Activated effector memory CD4-positive, alpha-beta T cell treated with Interleukin-2 at 50 U/mL for 16 hours (primary cell): ENCODE measurements around the gene CACNA2D3.

Experiments used
- DNase-seq: peaks from one replicate; pipeline ENCODE4 v3.0.0-alpha.2; 2020

Gene CACNA2D3

GRCh38 chr3:54127499-54128056 is 5.2 kb downstream of the CACNA2D3 start:
- DNase-seq, result no peak

- DNase-seq, result no peak
Measured at GRCh38 chr3:54131026-54131605, 8.8 kb downstream of the CACNA2D3 start.

DNA sequence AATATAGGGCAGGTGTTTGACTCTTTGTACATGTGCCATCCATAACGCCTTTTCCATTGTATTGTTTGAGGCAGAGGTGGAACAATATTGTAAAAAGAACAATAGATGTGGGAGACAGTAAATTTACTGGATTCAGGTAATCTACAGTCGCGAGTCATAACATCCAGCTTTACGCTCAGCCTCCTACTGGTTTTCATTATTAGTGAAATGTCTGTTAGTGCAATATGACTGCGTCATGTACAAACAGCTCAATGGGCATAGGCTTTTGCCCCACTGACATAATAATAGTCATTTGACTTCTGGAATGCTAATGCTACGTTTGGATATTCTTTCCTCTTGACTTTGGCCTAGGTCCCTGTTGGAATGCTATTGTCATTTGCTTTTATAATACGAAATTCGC is 9.5 kb downstream of the CACNA2D3 start:
- DNase-seq, result no peak

- no peak for DNase-seq
Measured at GRCh38 chr3:54132685-54133084, 10.3 kb downstream of the CACNA2D3 start.

DNA sequence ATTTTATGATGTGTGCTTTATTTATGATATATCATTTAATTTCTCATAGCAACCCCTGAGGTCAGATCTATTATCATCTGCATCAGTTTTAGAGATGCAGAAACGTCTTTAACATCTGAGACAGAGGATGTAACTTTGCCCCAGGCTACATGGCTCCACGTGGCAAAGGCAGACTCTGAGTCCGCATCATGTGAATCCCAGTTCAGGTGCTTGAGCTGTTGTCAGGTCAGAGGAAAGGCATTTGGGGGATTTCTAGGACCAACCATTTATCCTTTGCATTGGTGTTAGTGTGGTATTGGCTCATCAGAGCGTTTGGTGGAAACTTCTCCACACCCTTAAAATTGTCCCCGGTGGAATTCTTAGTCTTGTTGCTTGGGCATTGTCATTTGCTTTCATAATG is 10.8 kb downstream of the CACNA2D3 start:
- DNase-seq, result no peak

DNA sequence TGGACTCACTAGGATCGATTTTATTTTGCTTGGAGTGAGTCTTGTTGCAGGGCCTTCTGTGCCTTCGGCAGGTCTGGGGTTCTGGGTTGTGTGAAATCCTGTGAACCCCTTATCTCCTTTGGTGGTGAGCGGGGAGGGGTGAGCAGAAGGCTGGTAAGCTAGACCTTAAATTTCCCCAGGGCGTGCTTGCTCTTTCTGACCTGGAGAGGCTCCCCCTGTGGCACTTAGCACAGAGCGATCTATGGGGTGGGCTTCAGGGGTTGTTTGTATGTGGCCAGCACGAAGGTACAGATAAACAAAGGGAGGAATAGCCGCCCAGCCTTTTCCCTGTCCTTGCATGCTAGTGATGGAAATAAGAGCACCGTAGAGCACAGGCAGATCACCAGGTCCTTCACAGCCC is 11.8 kb downstream of the CACNA2D3 start:
- no peak for DNase-seq

GRCh38 chr3:54134713-54135112 is 12.4 kb downstream of the CACNA2D3 start:
- no peak for DNase-seq

DNA sequence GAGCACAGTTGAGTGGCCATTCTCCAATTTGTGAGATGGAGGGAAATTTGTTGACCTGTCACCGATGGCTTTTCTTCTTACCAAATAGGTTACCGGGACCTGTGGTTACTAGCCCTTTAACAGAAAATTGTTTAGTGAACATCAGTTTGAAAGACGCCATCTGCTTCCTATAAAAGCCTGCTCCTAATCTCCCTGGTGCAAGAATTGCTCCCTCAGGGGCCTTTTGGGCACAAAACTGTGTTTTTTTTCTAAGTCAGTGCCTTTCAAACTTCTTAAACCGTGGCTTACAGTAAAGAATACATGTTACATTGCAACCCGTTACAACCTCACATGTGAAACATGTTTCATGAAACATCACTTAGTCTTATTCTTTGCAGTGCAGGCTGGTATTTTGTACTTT is 15.0 kb downstream of the CACNA2D3 start:
- no peak for DNase-seq

- DNase-seq, result no peak
Measured at GRCh38 chr3:54138937-54139547, 16.7 kb downstream of the CACNA2D3 start.

- no peak for DNase-seq
Measured at GRCh38 chr3:54139630-54140029, 17.3 kb downstream of the CACNA2D3 start.

- no peak for DNase-seq
Measured at GRCh38 chr3:54144284-54144683, 21.9 kb downstream of the CACNA2D3 start.

- DNase-seq, result no peak
Measured at GRCh38 chr3:54146506-54147239, 24.3 kb downstream of the CACNA2D3 start.

- DNase-seq, result no peak
Measured at GRCh38 chr3:54150864-54151467, 28.6 kb downstream of the CACNA2D3 start.

GRCh38 chr3:54153477-54153876 is 31.1 kb downstream of the CACNA2D3 start:
- DNase-seq, result no peak

GRCh38 chr3:54157860-54158259 is 35.5 kb downstream of the CACNA2D3 start:
- DNase-seq, result no peak

GRCh38 chr3:54159917-54160316 is 37.6 kb downstream of the CACNA2D3 start:
- DNase-seq, result no peak

- no peak for DNase-seq
Measured at GRCh38 chr3:54163441-54163840, 41.1 kb downstream of the CACNA2D3 start.

DNA sequence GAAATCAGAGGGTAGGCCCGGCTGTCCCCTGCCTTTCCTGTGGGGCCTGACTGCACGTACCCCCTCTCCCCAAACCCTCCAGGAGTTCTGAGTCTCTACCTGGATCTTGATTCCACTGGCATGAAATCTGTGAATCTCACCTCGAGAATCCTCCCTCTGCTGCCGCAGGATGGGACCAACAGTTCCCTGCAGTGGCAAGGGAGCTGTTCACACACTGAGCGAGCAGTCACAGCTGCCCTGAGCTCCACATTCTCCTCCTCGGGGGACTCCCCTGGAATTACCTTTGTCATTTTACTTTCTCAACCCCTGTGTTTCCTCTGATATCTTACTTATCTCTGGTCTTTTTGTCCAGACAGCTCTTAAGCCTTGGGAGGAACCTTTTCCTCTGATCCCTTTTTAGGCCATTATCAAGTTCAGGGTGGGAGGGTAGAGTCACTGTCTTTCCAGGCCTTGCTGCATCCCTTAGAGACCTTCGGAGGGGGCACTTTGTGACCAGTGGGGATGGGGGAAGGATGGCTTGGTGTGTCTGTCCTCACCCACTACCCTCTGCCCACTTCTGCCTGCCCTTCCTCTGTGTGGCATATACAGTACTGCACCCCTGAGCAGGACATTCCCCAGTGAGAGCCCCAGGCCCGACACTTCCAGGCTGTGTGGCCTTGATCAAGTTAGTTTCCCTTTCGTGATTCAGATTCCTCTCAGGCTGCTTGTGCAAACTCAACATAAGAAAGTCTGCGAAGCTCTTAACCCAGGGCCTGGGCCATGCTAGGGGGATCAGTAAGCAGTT is 42.0 kb downstream of the CACNA2D3 start:
- no peak for DNase-seq

DNA sequence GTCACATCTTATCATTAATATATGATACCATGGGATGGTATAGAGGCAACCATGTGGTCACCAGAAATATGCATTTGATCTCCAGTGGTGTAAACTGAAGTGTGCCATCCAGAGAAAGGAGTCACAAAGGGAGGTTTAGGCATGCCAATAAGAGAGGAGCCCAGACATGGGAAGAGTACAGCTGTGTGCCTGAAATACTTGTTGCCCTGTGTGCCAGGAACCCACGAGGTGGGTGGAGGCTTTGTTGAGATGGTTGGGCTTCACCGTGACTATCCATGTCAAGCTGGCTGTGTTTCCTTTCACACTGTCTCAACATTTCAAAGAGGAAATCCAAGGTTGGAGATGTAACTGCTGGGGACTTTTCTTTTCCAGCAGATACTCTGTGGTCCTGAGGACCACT is 43.5 kb downstream of the CACNA2D3 start:
- no peak for DNase-seq

GRCh38 chr3:54167999-54168398 is 45.6 kb downstream of the CACNA2D3 start:
- DNase-seq, result no peak

DNA sequence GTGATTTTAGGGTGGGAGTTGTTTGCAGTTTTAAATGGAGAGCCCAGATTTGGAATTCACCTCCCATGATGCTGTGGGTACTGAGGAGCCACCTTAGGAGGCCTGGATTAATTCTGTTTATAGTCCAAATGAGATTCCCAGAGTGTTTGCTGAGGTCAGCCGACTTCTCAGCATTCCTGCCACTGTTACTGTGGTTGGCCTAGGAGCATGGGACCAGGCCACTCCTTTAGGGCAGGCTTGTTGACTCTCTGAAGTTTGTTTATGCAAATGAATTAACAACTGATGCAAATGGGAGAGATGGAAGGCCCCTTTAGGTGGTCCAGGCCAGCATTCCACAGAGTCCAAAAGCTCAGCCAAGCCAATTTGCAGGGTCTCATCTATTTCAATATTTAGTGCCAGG is 46.1 kb downstream of the CACNA2D3 start:
- DNase-seq, result no peak

DNA sequence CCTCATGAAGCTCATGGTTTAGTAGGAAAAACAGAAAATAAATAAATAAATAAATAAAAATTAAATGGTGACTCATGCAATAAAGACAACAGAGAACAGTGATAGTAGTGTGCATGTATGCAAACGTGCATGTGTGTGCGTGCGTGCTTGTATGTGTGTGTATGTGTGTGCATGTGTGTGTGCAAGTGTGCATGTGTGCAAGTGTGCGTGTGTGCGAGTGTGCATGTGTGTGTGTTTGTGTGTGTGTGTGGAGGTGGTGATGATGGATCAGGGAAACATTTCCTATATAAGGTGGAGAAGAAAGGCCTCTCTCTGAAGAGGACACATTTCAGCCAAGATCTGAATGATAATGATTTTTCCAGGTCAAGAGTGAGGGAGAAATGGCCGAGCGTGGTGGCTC is 47.2 kb downstream of the CACNA2D3 start:
- no peak for DNase-seq

- no peak for DNase-seq
Measured at GRCh38 chr3:54171509-54171908, 49.2 kb downstream of the CACNA2D3 start.
